ENCODE results near the gene RAP2A.

- TF ChIP-seq CTCF (conservative IDR thresholded peaks at IDR 0.05) (no peak), ZFX (IDR thresholded peaks at IDR 0.05) (no peak)
Observed at GRCh38 chr13:97435794-97436193, 1.8 kb downstream of the RAP2A start.

All from C4-2B (cell line).